HCT116 (cell line): ENCODE data around the gene PPP1R3C. TPM values are rescaled to one million over a fixed set of nuclear protein-coding genes. Genes with fewer than 3 reads are reported as not detected.

Source experiments
- ATAC-seq: fragments of 200-7000 bp; cut with Tn5 transposase; 2 replicates; pipeline ENCODE4 v1.9.1; 2020; ENCODE audit warnings: mild to moderate bottlenecking, moderate library complexity
- BruUV-seq: library from RNA; stranded (reverse); fragments of 400-500 nt; replicated peaks from 2 replicates; lab custom pipeline; 2021; lab: Mats Ljungman, UMichigan
- CTCF ChIA-PET: fragments of 300-600 bp; sonication (Branson Sonifier 250); formaldehyde crosslinking; loops from one replicate; lab custom pipeline; 2021; ENCODE audit warnings: antibody characterized with exemption; lab: Charles Lee
- POLR2A ChIA-PET: fragments of 300-600, 350-600 bp; sonication (Branson Sonifier 250); formaldehyde crosslinking; loops from one replicate; lab custom pipeline; 2021; ENCODE audit warnings: antibody characterized with exemption; lab: Charles Lee
- RAD21 ChIA-PET, 2 experiments: fragments of 300-600 bp; sonication (Branson Sonifier 250); formaldehyde crosslinking; loops; one replicate each; lab custom pipeline; 2023; ENCODE audit warnings: low total read pairs in 2 of 2; ENCODE audit not compliant: uncharacterized antibody in 2 of 2, unreplicated experiment in 2 of 2, low non-redundant PET in 1 of 2; lab: Charles Lee
- DNase-seq: peaks from one replicate; pipeline ENCODE4 v3.0.0-alpha.2; 2010; ENCODE audit warnings: low read depth, low spot score
- H2AFZ ChIP-seq: fragments of 200-600 bp; shearing (Covaris generic), sonication (generic); 2 replicates; pipeline ENCODE4 v1.6.1; 2017; ENCODE audit warnings: low read depth, mixed run types, mixed read lengths, antibody characterized with exemption, low read length; ENCODE audit not compliant: poor library complexity, severe bottlenecking
- H3K27ac ChIP-seq: 2 replicates; pipeline ENCODE4 v1.5.1; 2012; ENCODE audit warnings: low read depth, low read length
- H3K27me3 ChIP-seq: fragments of 200-600 bp; sonication (generic); 2 replicates; pipeline ENCODE4 v1.6.1; 2016; ENCODE audit warnings: mixed run types, low read length, mixed read lengths; ENCODE audit not compliant: insufficient read depth
- H3K36me3 ChIP-seq, 2 experiments: fragments of 200-500 bp in 1 of 2; fragments of 200-600 bp in 1 of 2; sonication (Bioruptor generic) in 1 of 2; sonication (generic) in 1 of 2; 2 replicates each; pipeline versions ENCODE4 v1.5.1 to v1.6.1; 2014 to 2016; ENCODE audit warnings: low read length in 2 of 2, inconsistent platforms in 1 of 2, mixed read lengths in 1 of 2, mixed run types in 1 of 2; ENCODE audit not compliant: insufficient read depth in 2 of 2, control insufficient read depth in 1 of 2
- H3K4me1 ChIP-seq, 2 experiments: fragments of 200-600 bp in 1 of 2; sonication (generic) in 1 of 2; 2 replicates each; pipeline versions ENCODE4 v1.5.1 to v1.6.1; 2012 to 2017; ENCODE audit warnings: low read length in 2 of 2, inconsistent platforms in 1 of 2, mild to moderate bottlenecking in 1 of 2, mixed read lengths in 1 of 2, mixed run types in 1 of 2, moderate library complexity in 1 of 2; ENCODE audit not compliant: insufficient read depth in 2 of 2, control insufficient read depth in 1 of 2
- H3K4me2 ChIP-seq: fragments of 200-600 bp; sonication (generic); 2 replicates; pipeline ENCODE4 v1.6.1; 2017; ENCODE audit warnings: mixed run types, low read length, mixed read lengths
- H3K4me3 ChIP-seq, 2 experiments: fragments of 200-600 bp in 1 of 2; sonication (generic) in 1 of 2; replicated peaks in 1 of 2; 2 replicates each; pipeline ENCODE4 v1.5.1; 2011 to 2016; ENCODE audit warnings: low read length in 2 of 2, control low read depth in 1 of 2, low read depth in 1 of 2, mild to moderate bottlenecking in 1 of 2, mixed read lengths in 1 of 2, mixed run types in 1 of 2
- H3K79me2 ChIP-seq: fragments of 200-600 bp; sonication (generic); 2 replicates; pipeline ENCODE4 v1.6.1; 2017; ENCODE audit warnings: mild to moderate bottlenecking, mixed run types, low read length, moderate library complexity, mixed read lengths; ENCODE audit not compliant: insufficient read depth
- H3K9ac ChIP-seq: fragments of 200-600 bp; sonication (generic); 2 replicates; pipeline ENCODE4 v1.6.1; 2016; ENCODE audit warnings: low read length, mixed read lengths
- H3K9me2 ChIP-seq: fragments of 200-600 bp; sonication (generic), shearing (Covaris generic); 2 replicates; pipeline ENCODE4 v1.6.1; 2017; ENCODE audit warnings: mixed run types, mild to moderate bottlenecking, moderate library complexity; ENCODE audit not compliant: insufficient read depth
- H3K9me3 ChIP-seq, 2 experiments: fragments of 200-500 bp in 1 of 2; fragments of 200-600 bp in 1 of 2; sonication (Bioruptor generic) in 1 of 2; sonication (generic) in 1 of 2; 2 replicates each; pipeline ENCODE4 v1.6.1; 2014 to 2017; ENCODE audit warnings: low read length in 2 of 2, mixed read lengths in 2 of 2, inconsistent platforms in 1 of 2, low read depth in 1 of 2, mild to moderate bottlenecking in 1 of 2, mixed run types in 1 of 2, moderate library complexity in 1 of 2; ENCODE audit not compliant: control insufficient read depth in 1 of 2, insufficient read depth in 1 of 2
- H4K20me1 ChIP-seq: fragments of 200-600 bp; sonication (generic), shearing (Covaris generic); 2 replicates; pipeline ENCODE4 v1.6.1; 2017; ENCODE audit warnings: mixed run types, mild to moderate bottlenecking, moderate library complexity; ENCODE audit not compliant: insufficient read depth
- CBX3 ChIP-seq: IDR thresholded peaks from 2 replicates; pipeline ENCODE4 v1.6.1; 2012; ENCODE audit warnings: low read depth
- EGR1 ChIP-seq: IDR thresholded peaks from 2 replicates; pipeline ENCODE4 v1.6.1; 2012; ENCODE audit warnings: low read depth
- ELF1 ChIP-seq: IDR thresholded peaks from 2 replicates; pipeline ENCODE4 v1.6.1; 2012; ENCODE audit warnings: low read depth, borderline replicate concordance
- EZH2 ChIP-seq: fragments of 200-600 bp; sonication (generic); IDR thresholded peaks from 2 replicates; pipeline ENCODE4 v1.6.1; 2017; ENCODE audit warnings: antibody characterized with exemption, mixed run types
- EZH2phosphoT487 ChIP-seq: fragments of 200-600 bp; IDR thresholded peaks from 2 replicates; pipeline ENCODE4 v1.6.1; 2018; ENCODE audit warnings: antibody characterized with exemption, borderline replicate concordance
- FOSL1 ChIP-seq: IDR thresholded peaks from 2 replicates; pipeline ENCODE4 v1.6.1; 2012; ENCODE audit warnings: low read depth
- JUND ChIP-seq: IDR thresholded peaks from 2 replicates; pipeline ENCODE4 v1.6.1; 2012
- POLR2A ChIP-seq: IDR thresholded peaks from 2 replicates; pipeline ENCODE4 v1.7.0; 2011; ENCODE audit warnings: borderline replicate concordance; ENCODE audit not compliant: insufficient read depth, insufficient read length; ENCODE audit errors: extremely low read depth
- POLR2AphosphoS5 ChIP-seq: IDR thresholded peaks from 2 replicates; pipeline ENCODE4 v1.6.1; 2011; ENCODE audit warnings: mild to moderate bottlenecking, low read depth, low read length, moderate library complexity
- RAD21 ChIP-seq: IDR thresholded peaks from 2 replicates; pipeline ENCODE4 v1.6.1; 2012; ENCODE audit warnings: low read depth, mild to moderate bottlenecking
- SIN3A ChIP-seq: IDR thresholded peaks from 2 replicates; pipeline ENCODE4 v1.6.1; 2012; ENCODE audit warnings: low read depth
- SP1 ChIP-seq: IDR thresholded peaks from 2 replicates; pipeline ENCODE4 v1.6.1; 2012; ENCODE audit warnings: low read depth
- SRF ChIP-seq: IDR thresholded peaks from 2 replicates; pipeline ENCODE4 v1.6.1; 2012; ENCODE audit warnings: low read depth
- TCF7L2 ChIP-seq: IDR thresholded peaks from 2 replicates; pipeline ENCODE4 v1.7.0; 2011; ENCODE audit warnings: borderline replicate concordance, inconsistent platforms; ENCODE audit not compliant: insufficient read depth, insufficient read length; ENCODE audit errors: extremely low read depth
- YY1 ChIP-seq: IDR thresholded peaks from 2 replicates; pipeline ENCODE4 v1.6.1; 2011; ENCODE audit warnings: low read length, low read depth, moderate library complexity, mild to moderate bottlenecking; ENCODE audit not compliant: insufficient replicate concordance; ENCODE audit errors: extremely low read depth
- intact Hi-C: fragments of 100-400 bp; cut with micrococcal nuclease; formaldehyde crosslinking; loops from 2 replicates; pipeline ENCODE4 v1.10.0; 2022
- total RNA-seq: library from RNA; stranded (reverse); gene quantifications from one replicate; pipeline ENCODE4 v1.2.1, GENCODE V29; 2021; ENCODE audit not compliant: unreplicated experiment
- TF ChIP-seq, protein P1 (sequence below): IDR thresholded peaks from 2 replicates; pipeline ENCODE4 v1.6.1; 2012
- TF ChIP-seq, protein P2 (sequence below): IDR thresholded peaks from 2 replicates; pipeline ENCODE4 v1.6.1; 2012
- TF ChIP-seq, protein P3 (sequence below): IDR thresholded peaks from 2 replicates; pipeline ENCODE4 v1.6.1; 2011; ENCODE audit warnings: mild to moderate bottlenecking, low read length, moderate library complexity; ENCODE audit not compliant: insufficient replicate concordance; ENCODE audit errors: extremely low read depth
- TF ChIP-seq, protein P4 (sequence below): IDR thresholded peaks from 2 replicates; pipeline ENCODE4 v1.6.1; 2012; ENCODE audit warnings: low read depth

PPP1R3C gene
- total RNA-seq, 1 experiment from 2014 or later, result 0.20 TPM

DNA sequence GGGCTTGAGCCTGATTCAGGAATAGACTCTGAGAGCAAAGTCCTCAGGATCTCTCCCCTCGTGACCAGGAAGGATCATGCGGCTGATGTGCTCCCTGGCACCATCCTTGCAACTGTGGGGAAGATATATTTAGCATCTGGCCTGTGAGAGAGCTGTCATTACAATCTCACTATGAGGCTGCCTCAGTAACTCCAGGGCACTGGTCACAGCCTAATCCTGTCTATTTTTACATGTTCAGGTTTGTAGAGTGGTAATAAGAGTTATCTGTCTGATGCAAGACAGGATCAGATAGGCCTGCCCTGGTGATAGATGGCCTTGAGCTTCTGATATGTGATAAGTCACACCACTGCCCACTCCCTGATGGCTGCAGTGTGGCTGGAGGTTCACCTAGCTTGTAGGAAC is 50.7 kb downstream of the PPP1R3C start:
- Histone ChIP-seq H3K4me1 (no peaks in the 10 kb centered on the region), H4K20me1 (no peaks in the 10 kb centered on the region), H3K4me2 (no peak overlapping the region), H2AFZ (no peak overlapping the region), H3K27ac (no peak overlapping the region), H3K9ac (no peak overlapping the region), H3K79me2 (no peaks in the 10 kb centered on the region), H3K9me2 (no peaks in the 10 kb centered on the region), H3K36me3 (no peaks in the 10 kb centered on the region), H3K27me3 (no peaks in the 10 kb centered on the region), H3K4me3 (no peak overlapping the region), H3K9me3 (no peaks in the 10 kb centered on the region)
- no peak for ATAC-seq
- intact Hi-C loops, result no loop called here
- ChIA-PET RAD21 (no interaction called here), CTCF (no interaction called here), POLR2A (no interaction called here)
- DNase-seq, result no peak
- BruUV-seq, result no TSS peak
- no peak for TF ChIP-seq EZH2phosphoT487
- TF ChIP-seq POLR2A, result no peak
- TF ChIP-seq ELF1, result no peak
- TF ChIP-seq POLR2AphosphoS5, result no peak
- TF ChIP-seq, protein P1, sequence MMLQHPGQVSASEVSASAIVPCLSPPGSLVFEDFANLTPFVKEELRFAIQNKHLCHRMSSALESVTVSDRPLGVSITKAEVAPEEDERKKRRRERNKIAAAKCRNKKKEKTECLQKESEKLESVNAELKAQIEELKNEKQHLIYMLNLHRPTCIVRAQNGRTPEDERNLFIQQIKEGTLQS, result no peak
- no peak for TF ChIP-seq EZH2
- no peak for TF ChIP-seq JUND
- TF ChIP-seq FOSL1, result no peak
- TF ChIP-seq YY1, result no peak
- no peak for TF ChIP-seq EGR1
- TF ChIP-seq, protein P2, sequence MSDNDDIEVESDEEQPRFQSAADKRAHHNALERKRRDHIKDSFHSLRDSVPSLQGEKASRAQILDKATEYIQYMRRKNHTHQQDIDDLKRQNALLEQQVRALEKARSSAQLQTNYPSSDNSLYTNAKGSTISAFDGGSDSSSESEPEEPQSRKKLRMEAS, result no peak
- no peak for TF ChIP-seq TCF7L2
- TF ChIP-seq SIN3A, result no peak
- no peak for TF ChIP-seq CBX3
- TF ChIP-seq SRF, result no peak
- TF ChIP-seq, protein P3, sequence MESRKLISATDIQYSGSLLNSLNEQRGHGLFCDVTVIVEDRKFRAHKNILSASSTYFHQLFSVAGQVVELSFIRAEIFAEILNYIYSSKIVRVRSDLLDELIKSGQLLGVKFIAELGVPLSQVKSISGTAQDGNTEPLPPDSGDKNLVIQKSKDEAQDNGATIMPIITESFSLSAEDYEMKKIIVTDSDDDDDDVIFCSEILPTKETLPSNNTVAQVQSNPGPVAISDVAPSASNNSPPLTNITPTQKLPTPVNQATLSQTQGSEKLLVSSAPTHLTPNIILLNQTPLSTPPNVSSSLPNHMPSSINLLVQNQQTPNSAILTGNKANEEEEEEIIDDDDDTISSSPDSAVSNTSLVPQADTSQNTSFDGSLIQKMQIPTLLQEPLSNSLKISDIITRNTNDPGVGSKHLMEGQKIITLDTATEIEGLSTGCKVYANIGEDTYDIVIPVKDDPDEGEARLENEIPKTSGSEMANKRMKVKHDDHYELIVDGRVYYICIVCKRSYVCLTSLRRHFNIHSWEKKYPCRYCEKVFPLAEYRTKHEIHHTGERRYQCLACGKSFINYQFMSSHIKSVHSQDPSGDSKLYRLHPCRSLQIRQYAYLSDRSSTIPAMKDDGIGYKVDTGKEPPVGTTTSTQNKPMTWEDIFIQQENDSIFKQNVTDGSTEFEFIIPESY, result no peak
- TF ChIP-seq, protein P4, sequence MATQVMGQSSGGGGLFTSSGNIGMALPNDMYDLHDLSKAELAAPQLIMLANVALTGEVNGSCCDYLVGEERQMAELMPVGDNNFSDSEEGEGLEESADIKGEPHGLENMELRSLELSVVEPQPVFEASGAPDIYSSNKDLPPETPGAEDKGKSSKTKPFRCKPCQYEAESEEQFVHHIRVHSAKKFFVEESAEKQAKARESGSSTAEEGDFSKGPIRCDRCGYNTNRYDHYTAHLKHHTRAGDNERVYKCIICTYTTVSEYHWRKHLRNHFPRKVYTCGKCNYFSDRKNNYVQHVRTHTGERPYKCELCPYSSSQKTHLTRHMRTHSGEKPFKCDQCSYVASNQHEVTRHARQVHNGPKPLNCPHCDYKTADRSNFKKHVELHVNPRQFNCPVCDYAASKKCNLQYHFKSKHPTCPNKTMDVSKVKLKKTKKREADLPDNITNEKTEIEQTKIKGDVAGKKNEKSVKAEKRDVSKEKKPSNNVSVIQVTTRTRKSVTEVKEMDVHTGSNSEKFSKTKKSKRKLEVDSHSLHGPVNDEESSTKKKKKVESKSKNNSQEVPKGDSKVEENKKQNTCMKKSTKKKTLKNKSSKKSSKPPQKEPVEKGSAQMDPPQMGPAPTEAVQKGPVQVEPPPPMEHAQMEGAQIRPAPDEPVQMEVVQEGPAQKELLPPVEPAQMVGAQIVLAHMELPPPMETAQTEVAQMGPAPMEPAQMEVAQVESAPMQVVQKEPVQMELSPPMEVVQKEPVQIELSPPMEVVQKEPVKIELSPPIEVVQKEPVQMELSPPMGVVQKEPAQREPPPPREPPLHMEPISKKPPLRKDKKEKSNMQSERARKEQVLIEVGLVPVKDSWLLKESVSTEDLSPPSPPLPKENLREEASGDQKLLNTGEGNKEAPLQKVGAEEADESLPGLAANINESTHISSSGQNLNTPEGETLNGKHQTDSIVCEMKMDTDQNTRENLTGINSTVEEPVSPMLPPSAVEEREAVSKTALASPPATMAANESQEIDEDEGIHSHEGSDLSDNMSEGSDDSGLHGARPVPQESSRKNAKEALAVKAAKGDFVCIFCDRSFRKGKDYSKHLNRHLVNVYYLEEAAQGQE, result no peak
- no peak for TF ChIP-seq RAD21
- no peak for TF ChIP-seq SP1
